Ectodermal cell (in vitro differentiated cells): Measurements from ENCODE around the gene SRPK2.

Experiments used
- H3K27ac ChIP-seq: 2 replicates; pipeline ENCODE4 v1.7.0; 2013; ENCODE audit warnings: mild to moderate bottlenecking, low read depth, low read length; ENCODE audit not compliant: insufficient read depth, poor library complexity, severe bottlenecking
- H3K27me3 ChIP-seq: 2 replicates; pipeline ENCODE4 v1.7.0; 2013; ENCODE audit warnings: mild to moderate bottlenecking, low read length; ENCODE audit not compliant: insufficient read depth, control insufficient read depth, poor library complexity, severe bottlenecking
- H3K36me3 ChIP-seq: one replicate; pipeline ENCODE4 v1.7.0; 2013; ENCODE audit warnings: low read length; ENCODE audit not compliant: control insufficient read depth, insufficient read depth
- H3K4me1 ChIP-seq: one replicate; pipeline ENCODE4 v1.7.0; 2013; ENCODE audit warnings: low read length; ENCODE audit not compliant: control insufficient read depth, insufficient read depth
- H3K4me3 ChIP-seq: 2 replicates; pipeline ENCODE4 v1.7.0; 2013; ENCODE audit warnings: low read depth, low read length, control low read depth; ENCODE audit not compliant: insufficient read depth
- H3K9me3 ChIP-seq: 2 replicates; pipeline ENCODE4 v1.7.0; 2013; ENCODE audit warnings: mild to moderate bottlenecking, low read length, moderate library complexity; ENCODE audit not compliant: control insufficient read depth
- WGBS, 2 experiments: methylation state at CpG; one replicate each; pipeline ENCODE4 v1.1.7; 2013; ENCODE audit warnings: missing lambda C conversion rate in 2 of 2; 5-methylcytosine and 5-hydroxymethylcytosine counted together

The SRPK2 gene

GRCh38 chr7:105187302-105188169, 201.2 kb downstream of the SRPK2 start:
- H3K9me3 ChIP-seq: no peaks in the 10 kb centered on the region
- H3K27ac ChIP-seq: no peak overlapping the region
- no peaks in the 10 kb centered on the region for H3K27me3 ChIP-seq
- 90 to 98% methylated on average over 2 to 4 of the region's 4 CpGs for WGBS, 2 experiments
- H3K4me1 ChIP-seq: no peaks in the 10 kb centered on the region
- H3K36me3 ChIP-seq: no peaks in the 10 kb centered on the region
- no peak overlapping the region for H3K4me3 ChIP-seq

GRCh38 chr7:105185290-105186010, 203.3 kb downstream of the SRPK2 start:
- 89 to 95% methylated on average over 1 of the region's 2 CpGs for WGBS, 2 experiments

GRCh38 chr7:105180002-105180401, 208.7 kb downstream of the SRPK2 start:
- 89 to 94% methylated on average over 1 to 2 of the region's 2 CpGs for WGBS, 2 experiments
- Histone ChIP-seq H3K4me1 (no peaks in the 10 kb centered on the region), H3K36me3 (no peaks in the 10 kb centered on the region), H3K27ac (no peak overlapping the region), H3K27me3 (no peaks in the 10 kb centered on the region), H3K4me3 (no peak overlapping the region), H3K9me3 (no peaks in the 10 kb centered on the region)

More at GRCh38 chr7:105185290-105186010, 203.3 kb downstream of the SRPK2 start:
- H3K27ac ChIP-seq: no peak overlapping the region
- H3K27me3 ChIP-seq: no peaks in the 10 kb centered on the region
- H3K9me3 ChIP-seq: no peaks in the 10 kb centered on the region
- H3K36me3 ChIP-seq: no peaks in the 10 kb centered on the region
- H3K4me1 ChIP-seq: no peaks in the 10 kb centered on the region
- no peak overlapping the region for H3K4me3 ChIP-seq

GRCh38 chr7:105178928-105179541, 209.7 kb downstream of the SRPK2 start:
- 93% methylated on average over 4 of the region's 4 CpGs for WGBS, 2 experiments
- no peaks in the 10 kb centered on the region for H3K9me3 ChIP-seq
- H3K36me3 ChIP-seq: no peaks in the 10 kb centered on the region

GRCh38 chr7:105178177-105178576, 210.5 kb downstream of the SRPK2 start:
- no peaks in the 10 kb centered on the region for H3K36me3 ChIP-seq
- H3K4me1 ChIP-seq: no peaks in the 10 kb centered on the region
- no peak overlapping the region for H3K27ac ChIP-seq
- no peaks in the 10 kb centered on the region for H3K9me3 ChIP-seq
- H3K27me3 ChIP-seq: no peaks in the 10 kb centered on the region
- H3K4me3 ChIP-seq: no peak overlapping the region
- 84 to 90% methylated on average over 4 of the region's 4 CpGs for WGBS, 2 experiments

More at GRCh38 chr7:105178928-105179541, 209.7 kb downstream of the SRPK2 start:
- no peaks in the 10 kb centered on the region for H3K27me3 ChIP-seq
- no peaks in the 10 kb centered on the region for H3K4me1 ChIP-seq
- H3K27ac ChIP-seq: no peak overlapping the region
- H3K4me3 ChIP-seq: no peak overlapping the region

- Histone ChIP-seq H3K27me3 (no peaks in the 10 kb centered on the region), H3K9me3 (no peaks in the 10 kb centered on the region), H3K27ac (no peak overlapping the region), H3K4me3 (no peak overlapping the region), H3K36me3 (no peaks in the 10 kb centered on the region), H3K4me1 (no peaks in the 10 kb centered on the region)
- 96 to 100% methylated on average over 1 to 3 of the region's 3 CpGs for WGBS, 2 experiments
These were observed 211.7 kb downstream of the SRPK2 start for GRCh38 chr7:105177026-105177425.

- Histone ChIP-seq H3K4me1 (no peaks in the 10 kb centered on the region), H3K4me3 (no peak overlapping the region), H3K27me3 (no peaks in the 10 kb centered on the region), H3K36me3 (peaks cover 1% of the 10 kb centered on the region), H3K9me3 (no peaks in the 10 kb centered on the region), H3K27ac (no peak overlapping the region)
- WGBS, 2 experiments: 83 to 89% methylated on average over 1 of the region's 1 CpG
These were observed 215.1 kb downstream of the SRPK2 start for GRCh38 chr7:105173586-105173985.

- no peaks in the 10 kb centered on the region for H3K27me3 ChIP-seq
- 86 to 100% methylated on average over 1 of the region's 1 CpG for WGBS, 2 experiments
- peaks cover 16% of the 10 kb centered on the region for H3K36me3 ChIP-seq
These were observed 224.0 kb downstream of the SRPK2 start for GRCh38 chr7:105164751-105165150.

GRCh38 chr7:105163718-105164117, 225.0 kb downstream of the SRPK2 start:
- H3K9me3 ChIP-seq: no peaks in the 10 kb centered on the region
- WGBS, 2 experiments: 89 to 93% methylated on average over 8 of the region's 8 CpGs

More at GRCh38 chr7:105164751-105165150, 224.0 kb downstream of the SRPK2 start:
- Histone ChIP-seq H3K4me1 (no peaks in the 10 kb centered on the region), H3K4me3 (no peak overlapping the region), H3K9me3 (no peaks in the 10 kb centered on the region), H3K27ac (no peak overlapping the region)

GRCh38 chr7:105161366-105161765, 227.4 kb downstream of the SRPK2 start:
- Histone ChIP-seq H3K36me3 (peaks cover 2% of the 10 kb centered on the region), H3K27ac (no peak overlapping the region), H3K27me3 (no peaks in the 10 kb centered on the region), H3K4me1 (no peaks in the 10 kb centered on the region), H3K9me3 (no peaks in the 10 kb centered on the region), H3K4me3 (no peak overlapping the region)
- WGBS, 2 experiments: 100% methylated on average over 1 of the region's 1 CpG

More at GRCh38 chr7:105163718-105164117, 225.0 kb downstream of the SRPK2 start:
- H3K27me3 ChIP-seq: no peaks in the 10 kb centered on the region
- H3K36me3 ChIP-seq: peaks cover 16% of the 10 kb centered on the region
- no peak overlapping the region for H3K4me3 ChIP-seq
- H3K4me1 ChIP-seq: no peaks in the 10 kb centered on the region
- no peak overlapping the region for H3K27ac ChIP-seq
